ENCODE measurements around the gene DUSP16. TPM values are rescaled to one million over a fixed set of nuclear protein-coding genes. Genes with fewer than 3 reads are reported as not detected.

DUSP16 gene
- total RNA-seq, 1 experiment from 2014 or later = 63.9 TPM

DNA sequence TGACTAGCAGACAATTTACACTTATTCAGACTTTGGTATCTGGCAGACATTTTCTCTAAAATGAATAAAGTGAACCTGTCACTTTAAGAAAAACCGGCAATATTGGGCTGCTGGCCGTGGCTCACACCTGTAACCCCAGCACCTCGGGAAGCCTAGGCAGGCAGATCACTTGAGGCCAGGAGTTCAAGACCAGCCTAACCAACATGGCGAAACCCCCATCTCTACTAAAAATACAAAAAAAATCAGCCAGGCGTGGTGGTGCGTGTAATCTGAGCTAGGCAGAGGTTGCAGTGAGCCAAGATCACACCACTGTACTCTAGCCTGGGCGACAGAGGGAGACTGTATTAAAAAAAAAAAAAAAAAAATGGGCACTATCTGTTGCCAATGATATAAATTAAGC lies 11.5 kb downstream of the DUSP16 start:
- BruUV-seq (replicated peaks) = no TSS peak
- H3K27me3 ChIP-seq (replicated peaks; ENCODE audit: control insufficient read depth, insufficient read depth, low read length) = no peaks in the 10 kb centered on the region
- POLR2A ChIA-PET = no interaction called here
- H3K4me1 ChIP-seq = peaks cover 11% of the 10 kb centered on the region; the same call in 1 of the 2 replicates
- H3K4me3 ChIP-seq (ENCODE audit: low read depth, low read length) = no peak overlapping the region
- no peak overlapping the region for H3K27ac Mint-ChIP-seq (ENCODE audit: unreplicated experiment)
- no peak overlapping the region for H3K4me3 Mint-ChIP-seq (ENCODE audit: unreplicated experiment)
- H3K4me1 Mint-ChIP-seq (ENCODE audit: low read depth, unreplicated experiment) = peaks cover 5% of the 10 kb centered on the region
- no peaks in the 10 kb centered on the region for H3K9me3 ChIP-seq
- H3K9me3 Mint-ChIP-seq (ENCODE audit: unreplicated experiment) = no peaks in the 10 kb centered on the region
- intact Hi-C loops (cut with micrococcal nuclease; ENCODE audit: unreplicated experiment) = no loop called here
- peaks cover 63% of the 10 kb centered on the region for H3K36me3 Mint-ChIP-seq (ENCODE audit: insufficient read depth, unreplicated experiment)
- no peak for DNase-seq
- TF ChIP-seq, protein P1, sequence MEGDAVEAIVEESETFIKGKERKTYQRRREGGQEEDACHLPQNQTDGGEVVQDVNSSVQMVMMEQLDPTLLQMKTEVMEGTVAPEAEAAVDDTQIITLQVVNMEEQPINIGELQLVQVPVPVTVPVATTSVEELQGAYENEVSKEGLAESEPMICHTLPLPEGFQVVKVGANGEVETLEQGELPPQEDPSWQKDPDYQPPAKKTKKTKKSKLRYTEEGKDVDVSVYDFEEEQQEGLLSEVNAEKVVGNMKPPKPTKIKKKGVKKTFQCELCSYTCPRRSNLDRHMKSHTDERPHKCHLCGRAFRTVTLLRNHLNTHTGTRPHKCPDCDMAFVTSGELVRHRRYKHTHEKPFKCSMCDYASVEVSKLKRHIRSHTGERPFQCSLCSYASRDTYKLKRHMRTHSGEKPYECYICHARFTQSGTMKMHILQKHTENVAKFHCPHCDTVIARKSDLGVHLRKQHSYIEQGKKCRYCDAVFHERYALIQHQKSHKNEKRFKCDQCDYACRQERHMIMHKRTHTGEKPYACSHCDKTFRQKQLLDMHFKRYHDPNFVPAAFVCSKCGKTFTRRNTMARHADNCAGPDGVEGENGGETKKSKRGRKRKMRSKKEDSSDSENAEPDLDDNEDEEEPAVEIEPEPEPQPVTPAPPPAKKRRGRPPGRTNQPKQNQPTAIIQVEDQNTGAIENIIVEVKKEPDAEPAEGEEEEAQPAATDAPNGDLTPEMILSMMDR (IDR thresholded peaks at IDR 0.05; ENCODE audit: insufficient read depth in 1 of 2, low read depth in 1 of 2, low read length in 1 of 2, severe bottlenecking in 1 of 2, unreplicated experiment in 1 of 2) = no peak
- CTCF ChIA-PET = no interaction called here
- no peaks in the 10 kb centered on the region for H3K27me3 Mint-ChIP-seq (ENCODE audit: insufficient read depth, unreplicated experiment)
- H3K36me3 ChIP-seq (ENCODE audit: control insufficient read depth, insufficient read depth, low read length) = no peaks in the 10 kb centered on the region; the same call in 1 of the 2 replicates

DNA sequence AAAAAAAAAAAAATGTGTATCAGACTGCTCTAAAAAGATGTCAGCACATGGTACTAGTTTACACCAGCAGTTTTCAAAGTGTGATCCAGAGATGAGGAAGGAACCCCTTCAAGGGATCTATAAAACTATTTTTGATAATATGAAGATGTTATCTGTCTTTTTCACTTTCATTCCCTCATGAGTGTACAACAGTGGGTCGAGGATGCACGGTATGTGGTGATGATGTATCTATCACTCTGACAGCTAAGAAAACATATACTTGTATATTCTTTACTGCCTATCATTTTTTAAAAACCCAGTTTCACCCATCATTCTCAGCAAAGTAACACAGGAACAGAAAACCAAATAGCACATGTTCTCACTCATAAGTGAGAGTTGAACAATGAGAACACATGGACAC lies 12.4 kb downstream of the DUSP16 start:
- CTCF ChIA-PET = no interaction called here
- TF ChIP-seq, protein P1 (IDR thresholded peaks at IDR 0.05; ENCODE audit: insufficient read depth in 1 of 2, low read depth in 1 of 2, low read length in 1 of 2, severe bottlenecking in 1 of 2, unreplicated experiment in 1 of 2) = no peak
- peaks cover 65% of the 10 kb centered on the region for H3K36me3 Mint-ChIP-seq (ENCODE audit: insufficient read depth, unreplicated experiment)
- no peak for DNase-seq
- no peaks in the 10 kb centered on the region for H3K27me3 ChIP-seq (replicated peaks; ENCODE audit: control insufficient read depth, insufficient read depth, low read length)
- BruUV-seq (replicated peaks) = no TSS peak
- H3K27me3 Mint-ChIP-seq (ENCODE audit: insufficient read depth, unreplicated experiment) = no peaks in the 10 kb centered on the region
- intact Hi-C loops (cut with micrococcal nuclease; ENCODE audit: unreplicated experiment) = no loop called here
- no peaks in the 10 kb centered on the region for H3K9me3 Mint-ChIP-seq (ENCODE audit: unreplicated experiment)
- POLR2A ChIA-PET = interaction anchor here (0.7 kb wide), 1 partner anchor 11 kb away, joined by 3 read pairs; no protein-coding TSS in a partner anchor
- H3K9me3 ChIP-seq = no peaks in the 10 kb centered on the region
- H3K4me3 ChIP-seq (ENCODE audit: low read depth, low read length) = no peak overlapping the region
- no peak overlapping the region for H3K27ac Mint-ChIP-seq (ENCODE audit: unreplicated experiment)
- no peaks in the 10 kb centered on the region; the same call in 1 of the 2 replicates for H3K36me3 ChIP-seq (ENCODE audit: control insufficient read depth, insufficient read depth, low read length)
- peaks cover 11% of the 10 kb centered on the region; the same call in 1 of the 2 replicates for H3K4me1 ChIP-seq
- peaks cover 5% of the 10 kb centered on the region for H3K4me1 Mint-ChIP-seq (ENCODE audit: low read depth, unreplicated experiment)
- H3K4me3 Mint-ChIP-seq (ENCODE audit: unreplicated experiment) = no peak overlapping the region

DNA sequence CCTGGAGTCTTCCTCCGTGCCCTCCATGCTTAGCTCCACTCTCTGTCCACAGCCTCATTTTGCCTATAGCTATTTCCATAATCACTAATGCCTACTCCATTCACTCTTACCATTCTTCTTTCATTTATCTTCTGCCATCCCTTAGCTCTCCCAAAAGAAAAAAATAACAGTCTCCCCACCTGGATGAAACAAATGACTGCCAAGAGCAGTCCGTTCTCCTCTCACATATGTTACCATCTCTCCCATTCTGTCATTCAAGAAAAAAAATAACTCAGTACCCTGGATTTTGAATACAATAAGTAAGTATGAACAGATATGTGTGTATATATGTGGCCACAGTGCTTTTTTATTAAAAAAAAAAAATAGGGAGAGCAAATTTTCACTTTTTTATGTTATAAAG lies 13.2 kb downstream of the DUSP16 start:
- POLR2A ChIA-PET = interaction anchor here (0.7 kb wide), 1 partner anchor 12 kb away, joined by 3 read pairs; no protein-coding TSS in a partner anchor
- no peaks in the 10 kb centered on the region for H3K27me3 ChIP-seq (replicated peaks; ENCODE audit: control insufficient read depth, insufficient read depth, low read length)
- no peak overlapping the region for H3K4me3 Mint-ChIP-seq (ENCODE audit: unreplicated experiment)
- no peaks in the 10 kb centered on the region for H3K36me3 ChIP-seq (ENCODE audit: control insufficient read depth, insufficient read depth, low read length)
- no peak overlapping the region for H3K27ac Mint-ChIP-seq (ENCODE audit: unreplicated experiment)
- H3K9me3 Mint-ChIP-seq (ENCODE audit: unreplicated experiment) = no peaks in the 10 kb centered on the region
- H3K9me3 ChIP-seq = no peaks in the 10 kb centered on the region
- intact Hi-C loops (cut with micrococcal nuclease; ENCODE audit: unreplicated experiment) = no loop called here
- TF ChIP-seq, protein P1 (IDR thresholded peaks at IDR 0.05; ENCODE audit: insufficient read depth in 1 of 2, low read depth in 1 of 2, low read length in 1 of 2, severe bottlenecking in 1 of 2, unreplicated experiment in 1 of 2) = no peak
- no peaks in the 10 kb centered on the region for H3K27me3 Mint-ChIP-seq (ENCODE audit: insufficient read depth, unreplicated experiment)
- H3K4me1 Mint-ChIP-seq (ENCODE audit: low read depth, unreplicated experiment) = peaks cover 5% of the 10 kb centered on the region
- peaks cover 56% of the 10 kb centered on the region for H3K36me3 Mint-ChIP-seq (ENCODE audit: insufficient read depth, unreplicated experiment)
- no peak overlapping the region for H3K4me3 ChIP-seq (ENCODE audit: low read depth, low read length)
- CTCF ChIA-PET = no interaction called here
- DNase-seq = no peak
- H3K4me1 ChIP-seq = peaks cover 13% of the 10 kb centered on the region
- no TSS peak for BruUV-seq (replicated peaks)
